Endothelial cell (in vitro differentiated cells): ENCODE results near the gene CNNM2. TPM values are rescaled to one million over a fixed set of nuclear protein-coding genes. Genes with fewer than 3 reads are reported as not detected.
A peak's percentile ranks its signal among the peaks of the same experiment; 100 is the strongest.

ENCODE experiments used
- DNase-seq: peaks from one replicate; pipeline ENCODE4 v3.0.0; 2021; ENCODE audit warnings: low spot score
- H3K27ac Mint-ChIP-seq: one replicate; pipeline ENCODE4 v1.8.0; 2021; ENCODE audit warnings: mixed read lengths, inconsistent platforms; ENCODE audit not compliant: unreplicated experiment
- H3K27me3 Mint-ChIP-seq: one replicate; pipeline ENCODE4 v1.8.0; 2021; ENCODE audit warnings: mild to moderate bottlenecking, moderate library complexity, mixed read lengths, inconsistent platforms; ENCODE audit not compliant: unreplicated experiment
- H3K36me3 Mint-ChIP-seq: one replicate; pipeline ENCODE4 v1.8.0; 2021; ENCODE audit warnings: mild to moderate bottlenecking, low read depth, mixed read lengths, inconsistent platforms; ENCODE audit not compliant: unreplicated experiment
- H3K4me1 Mint-ChIP-seq: one replicate; pipeline ENCODE4 v1.8.0; 2021; ENCODE audit warnings: mild to moderate bottlenecking, mixed read lengths, inconsistent platforms; ENCODE audit not compliant: unreplicated experiment
- H3K4me3 Mint-ChIP-seq: one replicate; pipeline ENCODE4 v1.8.0; 2021; ENCODE audit warnings: mild to moderate bottlenecking, mixed read lengths, inconsistent platforms; ENCODE audit not compliant: unreplicated experiment
- H3K9me3 Mint-ChIP-seq: one replicate; pipeline ENCODE4 v1.8.0; 2021; ENCODE audit warnings: mixed read lengths, inconsistent platforms; ENCODE audit not compliant: unreplicated experiment
- CTCF ChIP-seq: fragments of 200-600 bp; sonication (generic); IDR thresholded peaks from one replicate; pipeline ENCODE4 v1.5.0; 2021; ENCODE audit warnings: antibody characterized with exemption; ENCODE audit not compliant: unreplicated experiment
- total RNA-seq: library from RNA; stranded (reverse); fragmentation: NEBNext Ultra II Directional; extraction: Animal tissue kit (Norgen Biotek cat#: 25700); gene quantifications from one replicate; pipeline ENCODE4 v1.2.1, GENCODE V29; 2021; ENCODE audit not compliant: unreplicated experiment

Gene CNNM2
- total RNA-seq, 1 donor from 2014 or later = 4.6 TPM

- Mint-ChIP-seq H3K4me3 (no peak overlapping the region), H3K36me3 (peaks cover 7% of the 10 kb centered on the region), H3K27ac (no peak overlapping the region), H3K4me1 (no peaks in the 10 kb centered on the region), H3K27me3 (peaks cover 4% of the 10 kb centered on the region), H3K9me3 (no peaks in the 10 kb centered on the region)
- DNase-seq = no peak
- TF ChIP-seq CTCF = no peak
Measured at GRCh38 chr10:103077491-103078308, 159.6 kb downstream of the CNNM2 start.

- no peak for DNase-seq
- Mint-ChIP-seq H3K9me3 (no peaks in the 10 kb centered on the region), H3K36me3 (peaks cover 7% of the 10 kb centered on the region), H3K4me3 (no peak overlapping the region), H3K27me3 (peaks cover 4% of the 10 kb centered on the region), H3K27ac (peak overlapping the region; percentile 2), H3K4me1 (no peaks in the 10 kb centered on the region)
- no peak for TF ChIP-seq CTCF
Measured at GRCh38 chr10:103078309-103078615, 160.2 kb downstream of the CNNM2 start.

- Mint-ChIP-seq H3K4me1 (no peaks in the 10 kb centered on the region), H3K4me3 (no peak overlapping the region), H3K27ac (peak overlapping the region; percentile 2), H3K36me3 (peaks cover 7% of the 10 kb centered on the region), H3K9me3 (no peaks in the 10 kb centered on the region), H3K27me3 (peaks cover 4% of the 10 kb centered on the region)
- DNase-seq = no peak
- no peak for TF ChIP-seq CTCF
Measured at GRCh38 chr10:103078676-103079075, 160.6 kb downstream of the CNNM2 start.

- Mint-ChIP-seq H3K27ac (no peak overlapping the region), H3K27me3 (peaks cover 4% of the 10 kb centered on the region), H3K4me1 (peaks cover 3% of the 10 kb centered on the region), H3K9me3 (no peaks in the 10 kb centered on the region), H3K36me3 (peaks cover 10% of the 10 kb centered on the region), H3K4me3 (no peak overlapping the region)
- TF ChIP-seq CTCF = no peak
- no peak for DNase-seq
Measured at GRCh38 chr10:103079100-103079499, 161.0 kb downstream of the CNNM2 start.

- peaks cover 4% of the 10 kb centered on the region for H3K27me3 Mint-ChIP-seq
- H3K36me3 Mint-ChIP-seq = peaks cover 14% of the 10 kb centered on the region
- H3K4me1 Mint-ChIP-seq = peaks cover 10% of the 10 kb centered on the region
- peak overlapping the region; percentile 45 for H3K27ac Mint-ChIP-seq
- H3K9me3 Mint-ChIP-seq = no peaks in the 10 kb centered on the region
- TF ChIP-seq CTCF = no peak
- H3K4me3 Mint-ChIP-seq = no peak overlapping the region
- no peak for DNase-seq
Measured at GRCh38 chr10:103079946-103080345, 161.9 kb downstream of the CNNM2 start.
